ENCODE results near the gene ADM2.

The ADM2 gene

DNA sequence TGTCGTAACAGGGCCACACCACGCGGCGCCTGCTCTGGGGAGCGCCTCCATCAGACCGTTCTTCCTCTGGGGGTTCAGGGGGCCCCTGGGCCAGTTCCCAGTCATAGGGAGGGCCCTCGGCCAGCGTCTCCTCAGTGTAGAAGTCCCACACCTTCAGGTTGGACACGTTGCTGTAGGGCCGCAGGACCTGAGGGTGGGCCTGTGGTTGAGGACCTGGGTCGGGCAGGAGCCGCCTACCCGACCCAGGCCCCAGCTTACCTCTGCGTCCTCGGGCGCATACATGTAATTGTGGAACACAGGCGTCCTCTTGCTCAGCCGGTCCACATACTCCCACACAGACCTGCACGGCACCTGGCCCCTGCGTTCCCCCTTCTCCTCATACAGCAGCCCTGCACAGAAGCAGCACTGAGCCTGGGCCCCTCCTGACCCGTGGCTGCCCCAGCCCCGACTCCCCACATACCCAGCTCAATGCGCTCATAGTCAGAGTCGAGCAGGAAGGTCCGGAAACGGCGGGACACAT, 26.7 kb upstream of the ADM2 start:
- POLR2A ChIA-PET (ENCODE audit: low non-redundant PET): no interaction called here
- CTCF ChIA-PET: no interaction called here
- no peak for TF ChIP-seq CTCF (conservative IDR thresholded peaks at IDR 0.05; ENCODE audit: low read depth)
- no peak overlapping the region for H3K27ac ChIP-seq
- DNase-seq (ENCODE audit: low spot score): no peak

GRCh38 chr22:50455201-50455600, 26.1 kb upstream of the ADM2 start:
- TF ChIP-seq CTCF (conservative IDR thresholded peaks at IDR 0.05; ENCODE audit: low read depth): no peak
- POLR2A ChIA-PET (ENCODE audit: low non-redundant PET): no interaction called here
- CTCF ChIA-PET: interaction anchor here (0.6 kb wide), 1 partner anchor 10 kb away, joined by 4 read pairs; no protein-coding TSS in a partner anchor

GRCh38 chr22:50456026-50456425, 25.3 kb upstream of the ADM2 start:
- no peak overlapping the region for H3K27ac ChIP-seq
- no peak for DNase-seq (ENCODE audit: low spot score)
- ChIA-PET CTCF (interaction anchor here (0.6 to 0.7 kb wide), 2 partner anchors 10 to 107 kb away, joined by 4 read pairs; no protein-coding TSS in a partner anchor), POLR2A (ENCODE audit: low non-redundant PET) (no interaction called here)
- no peak for TF ChIP-seq CTCF (conservative IDR thresholded peaks at IDR 0.05; ENCODE audit: low read depth)

More at GRCh38 chr22:50455201-50455600, 26.1 kb upstream of the ADM2 start:
- no peak overlapping the region for H3K27ac ChIP-seq
- DNase-seq (ENCODE audit: low spot score): no peak

DNA sequence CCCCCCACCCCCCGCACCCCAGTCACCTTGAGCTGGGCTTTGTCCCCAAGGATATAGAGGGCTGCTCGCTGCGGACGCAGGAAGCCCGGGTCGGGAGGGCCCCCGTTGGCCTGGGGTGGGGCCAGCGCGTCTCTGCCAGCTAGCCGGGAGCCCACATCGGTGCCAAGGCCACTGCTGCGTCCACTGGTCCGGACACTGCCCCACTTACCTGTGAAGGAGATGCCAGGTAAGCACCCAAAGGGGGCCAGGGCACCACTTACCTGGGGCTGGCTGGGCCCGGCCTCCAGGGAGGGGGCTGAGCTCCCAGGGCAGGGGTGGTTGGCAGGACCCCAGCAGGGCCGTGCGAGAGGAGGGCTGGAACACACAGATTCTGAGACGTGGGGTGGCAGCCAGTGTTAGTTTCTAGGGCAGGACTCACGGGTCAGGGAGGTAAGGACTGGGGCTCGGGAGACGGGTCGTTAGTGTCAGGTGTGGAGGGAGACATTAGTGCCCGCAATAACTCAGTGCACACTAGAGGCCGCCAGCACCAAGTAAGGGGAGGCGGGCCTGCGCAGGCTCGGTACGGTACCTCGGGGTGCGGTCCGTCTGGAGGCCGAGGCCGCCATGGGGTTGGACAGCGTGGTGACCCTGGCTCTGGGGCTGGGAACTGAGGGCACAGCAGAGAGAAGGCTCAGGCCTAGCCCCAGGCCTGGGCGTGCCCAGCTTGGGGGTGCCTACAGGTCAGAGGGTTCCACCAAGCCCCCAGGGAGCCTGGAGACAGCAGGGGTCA, 24.7 kb upstream of the ADM2 start:
- ChIA-PET POLR2A (ENCODE audit: low non-redundant PET) (no interaction called here), CTCF (interaction anchor here (0.7 kb wide), 1 partner anchor 108 kb away, joined by 4 read pairs; no protein-coding TSS in a partner anchor)
- H3K27ac ChIP-seq: no peak overlapping the region
- no peak for DNase-seq (ENCODE audit: low spot score)
- peak; percentile 27 for TF ChIP-seq CTCF (conservative IDR thresholded peaks at IDR 0.05; ENCODE audit: low read depth)

- DNase-seq (ENCODE audit: low spot score): no peak
- no peak for TF ChIP-seq CTCF (conservative IDR thresholded peaks at IDR 0.05; ENCODE audit: low read depth)
- peak overlapping the region; percentile 28 for H3K27ac ChIP-seq
- ChIA-PET CTCF (no interaction called here), POLR2A (ENCODE audit: low non-redundant PET) (no interaction called here)
Measured at GRCh38 chr22:50459016-50459415, 22.3 kb upstream of the ADM2 start.

- TF ChIP-seq CTCF (conservative IDR thresholded peaks at IDR 0.05; ENCODE audit: low read depth): no peak
- ChIA-PET POLR2A (ENCODE audit: low non-redundant PET) (interaction anchor here (0.9 kb wide), 1 partner anchor 10 kb away, joined by 4 read pairs; no protein-coding TSS in a partner anchor), CTCF (no interaction called here)
- no peak for DNase-seq (ENCODE audit: low spot score)
- H3K27ac ChIP-seq: peak overlapping the region; percentile 28
Measured at GRCh38 chr22:50459496-50460140, 21.7 kb upstream of the ADM2 start.
